ENCODE results near the gene KRTAP5-8.
"Not testable (repeated sequence)": the region's sequence is repeated elsewhere in the genome, so short reads cannot be mapped to it uniquely, and the experiment has no call there.

The KRTAP5-8 gene

GRCh38 chr11:71574418-71574817 is 36.6 kb downstream of the KRTAP5-8 start:
- no peak for DNase-seq (ENCODE audit: low spot score)

GRCh38 chr11:71575723-71576424 is 38.0 kb downstream of the KRTAP5-8 start:
- DNase-seq (ENCODE audit: low spot score) = no peak

- not testable (repeated sequence) for DNase-seq (ENCODE audit: low spot score)
These were observed 39.1 kb downstream of the KRTAP5-8 start for GRCh38 chr11:71576688-71577465.

GRCh38 chr11:71577469-71578004 is 39.7 kb downstream of the KRTAP5-8 start:
- DNase-seq (ENCODE audit: low spot score) = no peak

GRCh38 chr11:71579513-71579912 is 41.7 kb downstream of the KRTAP5-8 start:
- DNase-seq (ENCODE audit: low spot score) = not testable (repeated sequence)

- DNase-seq (ENCODE audit: low spot score) = no peak
These were observed 42.5 kb downstream of the KRTAP5-8 start for GRCh38 chr11:71580057-71581003.

GRCh38 chr11:71581826-71582225 is 44.0 kb downstream of the KRTAP5-8 start:
- no peak for DNase-seq (ENCODE audit: low spot score)

- no peak for DNase-seq (ENCODE audit: low spot score)
These were observed 44.6 kb downstream of the KRTAP5-8 start, which contains the start of gene KRTAP5-11 for GRCh38 chr11:71582309-71582895. Gene KRTAP5-11, minus strand, starts transcription at chr11:71582875. Its CDS starts 38 bp downstream, at chr11:71582837.

- not testable (repeated sequence) for DNase-seq (ENCODE audit: low spot score)
These were observed 45.1 kb downstream of the KRTAP5-8 start for GRCh38 chr11:71582969-71583368.

- DNase-seq (ENCODE audit: low spot score) = not testable (repeated sequence)
These were observed 47.8 kb downstream of the KRTAP5-8 start for GRCh38 chr11:71585673-71586072.

- not testable (repeated sequence) for DNase-seq (ENCODE audit: low spot score)
These were observed 50.5 kb downstream of the KRTAP5-8 start for GRCh38 chr11:71588314-71588713.

All from left forelimb (tissue), 1 donor.